Stimulated activated CD4-positive, alpha-beta T cell treated with anti-CD3 and anti-CD28 coated beads, TNF-alpha, amount 100 ng/mL, for 24 hours (primary cell): Measurements from ENCODE around the gene H2BK1.

ENCODE experiments used
- DNase-seq, 3 experiments: peaks; one replicate each; pipeline ENCODE4 v3.0.0-alpha.2; 2020; ENCODE audit warnings: low read depth in 3 of 3

The H2BK1 gene

DNA sequence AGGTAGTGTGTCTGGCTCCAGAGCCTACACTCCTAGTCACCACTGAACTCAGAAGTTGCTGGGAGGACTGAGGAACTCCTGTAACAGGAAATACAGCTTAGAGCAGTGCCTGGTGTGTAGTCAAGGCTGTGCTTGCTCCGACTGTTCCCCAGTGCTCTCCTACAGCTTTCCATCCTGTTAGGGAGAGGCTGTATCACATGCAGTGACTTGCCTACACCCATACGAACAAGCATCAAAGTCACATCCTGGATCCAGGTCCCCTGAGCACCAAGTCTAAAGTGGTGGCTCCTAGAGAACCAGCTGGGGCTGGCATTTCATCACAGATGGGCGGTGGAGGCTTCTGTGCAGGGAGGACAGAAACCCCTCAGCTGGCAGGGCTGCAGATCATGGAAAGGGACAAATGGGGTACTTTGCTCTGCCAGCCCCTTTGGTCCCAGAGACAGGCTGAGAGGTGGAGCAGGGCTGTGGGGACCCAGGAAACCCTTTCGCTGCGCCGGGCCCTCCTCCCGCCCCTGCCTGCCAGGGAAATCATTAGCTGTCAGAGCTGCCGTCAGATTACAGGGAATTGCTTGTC lies 30.9 kb downstream of the H2BK1 start:
- no peak for DNase-seq

DNA sequence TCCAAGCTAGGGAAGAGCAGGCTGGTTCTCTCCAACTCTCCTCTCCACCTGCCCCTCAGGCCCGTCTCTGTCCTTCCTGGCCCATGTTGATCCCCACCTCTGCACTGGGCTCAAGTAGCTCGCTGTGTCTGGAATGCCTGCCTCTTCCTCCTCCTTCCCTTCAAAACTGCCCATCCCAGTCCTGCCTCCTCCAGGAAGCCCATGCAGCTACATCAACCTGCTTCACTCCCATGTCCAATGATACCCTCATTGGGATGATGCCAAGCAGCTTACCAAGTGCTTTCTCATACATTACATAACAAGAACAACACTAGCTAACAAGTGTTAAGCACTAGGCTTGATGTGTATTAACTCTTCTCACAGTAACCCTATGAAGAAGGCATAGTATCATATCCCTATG lies 31.5 kb downstream of the H2BK1 start:
- no peak for DNase-seq

DNA sequence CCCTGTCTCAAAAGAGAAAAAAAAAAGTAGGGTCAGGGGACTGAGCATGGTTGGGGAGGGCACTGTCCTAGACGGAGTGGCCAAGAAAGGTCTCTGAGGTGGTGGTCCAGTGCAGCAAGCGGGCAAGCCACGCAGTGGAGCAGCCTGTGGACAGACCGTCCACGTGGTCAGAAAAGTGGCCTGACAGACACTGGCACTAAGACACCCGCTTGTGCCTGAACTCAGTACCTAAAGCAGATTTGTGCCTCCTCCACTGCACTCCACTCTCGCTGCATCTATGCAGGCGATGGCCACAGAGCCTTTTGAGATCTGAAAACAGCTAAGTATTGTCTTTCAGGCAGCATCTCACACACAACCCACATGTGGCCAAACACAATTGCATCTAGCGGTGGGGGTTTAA lies 32.1 kb downstream of the H2BK1 start:
- no peak for DNase-seq

DNA sequence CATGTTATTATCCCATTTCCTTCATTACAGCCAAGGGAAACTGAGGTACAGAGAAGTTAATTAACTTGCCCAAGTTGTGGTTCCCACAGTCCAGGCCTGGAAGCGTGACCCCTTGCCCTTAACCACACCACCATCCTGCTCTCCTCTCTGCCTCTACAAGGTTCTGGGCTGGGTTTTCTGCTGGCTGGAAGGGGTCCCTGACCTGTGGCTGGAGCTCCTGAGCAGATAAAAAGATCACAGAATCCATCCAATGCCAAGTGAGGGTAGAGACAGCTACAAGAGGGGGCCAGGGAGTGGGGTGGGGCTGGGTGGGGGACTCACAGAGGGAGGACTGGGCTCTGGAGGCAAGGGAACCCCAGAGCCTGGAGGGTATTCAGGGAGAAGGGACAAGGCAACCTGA lies 33.0 kb downstream of the H2BK1 start:
- no peak for DNase-seq

DNA sequence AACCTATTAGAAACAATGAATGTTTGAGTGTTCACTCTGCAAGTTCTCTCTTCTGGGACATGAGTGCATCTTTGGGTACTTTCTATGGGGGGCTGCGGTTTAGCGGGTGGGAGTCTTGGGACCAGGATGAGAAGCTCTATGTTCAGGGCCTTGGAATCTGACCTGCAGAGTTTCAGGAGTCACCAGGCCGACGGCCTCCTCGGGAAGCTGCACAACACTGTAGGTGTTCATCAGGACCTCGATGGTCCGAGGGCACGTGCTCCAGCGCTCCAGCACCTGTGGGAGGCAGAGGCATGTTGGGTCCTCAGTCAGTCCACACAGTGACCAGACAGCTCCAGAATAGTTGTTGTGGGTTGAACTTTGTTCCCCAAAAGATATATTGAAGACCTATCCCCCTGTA lies 33.9 kb downstream of the H2BK1 start:
- DNase-seq = no peak

DNA sequence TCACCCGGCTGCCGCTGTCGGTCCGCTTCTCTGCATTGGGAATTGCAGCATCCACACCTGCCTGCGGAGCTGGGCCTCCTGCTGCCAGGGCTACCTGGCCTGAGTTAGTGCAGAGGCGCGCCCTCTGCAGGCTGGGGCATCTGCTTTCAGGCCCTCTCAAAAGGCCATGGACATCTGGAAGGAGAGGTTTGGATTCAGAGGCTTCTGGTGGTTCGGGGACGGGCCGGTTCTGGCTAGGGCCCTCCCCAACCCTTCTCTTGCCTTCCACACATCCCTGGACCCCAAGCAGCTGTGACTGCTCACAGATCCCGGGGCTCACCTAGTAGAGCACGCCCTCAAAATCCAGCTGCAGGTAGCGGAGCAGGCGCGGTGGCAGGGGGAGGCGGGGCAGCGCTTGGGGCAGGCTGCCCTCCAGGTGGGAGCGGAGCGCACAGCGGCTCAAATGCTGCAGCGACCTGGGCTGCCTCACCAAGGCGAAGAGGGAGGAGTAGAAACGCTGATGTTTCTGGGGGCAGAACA lies 34.4 kb downstream of the H2BK1 start:
- no peak for DNase-seq

DNA sequence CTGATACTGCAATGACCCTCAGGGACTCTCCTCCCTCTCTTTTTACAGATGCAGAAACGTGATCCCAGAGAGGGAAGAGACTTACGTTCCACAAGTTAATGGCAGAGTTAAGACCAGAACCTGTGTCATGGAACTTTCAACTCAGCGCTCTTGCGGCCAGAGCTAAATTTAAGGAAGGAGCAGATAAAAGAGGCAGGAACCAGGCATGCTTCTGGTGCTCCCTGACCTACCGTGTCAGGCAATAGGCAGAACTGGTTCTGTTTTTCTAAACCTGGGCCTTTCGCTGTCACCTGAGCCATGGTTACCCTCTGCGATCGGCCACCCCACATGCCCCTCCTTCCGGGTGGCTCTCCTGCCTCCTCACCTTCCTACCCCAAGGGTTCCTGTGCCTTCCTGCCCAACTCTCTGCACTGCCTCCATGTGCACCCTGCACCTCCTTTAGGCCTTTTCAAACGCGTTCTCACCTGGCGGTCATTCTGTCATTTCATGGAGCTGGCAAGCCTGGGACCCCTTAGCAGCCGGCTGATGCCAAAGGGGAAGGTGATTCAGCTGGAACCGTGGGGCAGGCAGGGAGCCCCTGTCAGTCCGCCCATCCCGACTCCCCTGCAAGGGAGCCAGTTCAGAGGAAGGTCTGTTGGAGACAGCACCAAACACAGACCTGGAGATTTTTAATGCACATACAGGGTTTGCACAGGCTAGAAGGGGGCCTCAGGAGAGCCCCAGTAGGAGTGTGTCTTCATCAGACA lies 35.1 kb downstream of the H2BK1 start:
- DNase-seq = no peak

DNA sequence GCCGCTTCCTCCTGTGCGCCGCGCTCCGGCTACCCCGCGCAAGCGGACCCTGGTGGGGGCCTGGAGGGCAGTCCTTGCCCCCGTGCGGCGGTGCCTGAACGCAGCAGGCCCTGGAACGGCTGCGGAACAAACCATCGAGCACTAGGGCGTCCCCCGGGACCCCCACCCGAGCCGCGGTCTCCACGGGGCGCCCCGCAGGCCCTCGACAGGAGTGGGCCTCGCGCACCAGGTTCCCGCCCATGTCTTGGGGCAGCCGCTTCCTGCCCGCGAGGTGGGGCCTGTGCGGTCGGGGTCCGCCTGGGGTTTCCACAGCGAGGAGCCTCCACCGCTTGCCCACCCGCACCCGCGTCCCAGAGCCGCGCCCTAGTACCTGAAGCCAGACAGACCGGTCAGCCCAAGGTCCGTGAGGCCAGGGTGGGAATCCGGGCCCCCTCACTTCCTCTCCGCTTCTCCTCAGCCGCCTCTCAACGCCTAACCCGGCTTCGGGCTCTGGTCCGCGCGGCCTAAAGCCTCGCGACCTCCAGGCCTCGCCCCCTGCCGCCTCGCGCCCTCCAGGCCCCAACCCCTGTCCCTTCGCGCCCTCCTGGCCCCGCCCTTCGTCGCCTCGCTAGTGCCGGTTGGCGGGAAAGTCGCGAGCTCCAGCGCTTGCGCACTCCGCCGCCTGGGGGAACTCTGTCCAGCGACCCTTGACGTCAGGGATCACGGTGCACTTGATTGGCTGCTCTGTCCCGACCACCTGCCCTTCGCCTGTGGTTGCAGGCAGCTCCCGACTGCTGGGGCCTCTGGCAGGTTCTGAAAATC lies 35.8 kb downstream of the H2BK1 start:
- DNase-seq = peak in 1 of 3 experiments; percentile 35

DNA sequence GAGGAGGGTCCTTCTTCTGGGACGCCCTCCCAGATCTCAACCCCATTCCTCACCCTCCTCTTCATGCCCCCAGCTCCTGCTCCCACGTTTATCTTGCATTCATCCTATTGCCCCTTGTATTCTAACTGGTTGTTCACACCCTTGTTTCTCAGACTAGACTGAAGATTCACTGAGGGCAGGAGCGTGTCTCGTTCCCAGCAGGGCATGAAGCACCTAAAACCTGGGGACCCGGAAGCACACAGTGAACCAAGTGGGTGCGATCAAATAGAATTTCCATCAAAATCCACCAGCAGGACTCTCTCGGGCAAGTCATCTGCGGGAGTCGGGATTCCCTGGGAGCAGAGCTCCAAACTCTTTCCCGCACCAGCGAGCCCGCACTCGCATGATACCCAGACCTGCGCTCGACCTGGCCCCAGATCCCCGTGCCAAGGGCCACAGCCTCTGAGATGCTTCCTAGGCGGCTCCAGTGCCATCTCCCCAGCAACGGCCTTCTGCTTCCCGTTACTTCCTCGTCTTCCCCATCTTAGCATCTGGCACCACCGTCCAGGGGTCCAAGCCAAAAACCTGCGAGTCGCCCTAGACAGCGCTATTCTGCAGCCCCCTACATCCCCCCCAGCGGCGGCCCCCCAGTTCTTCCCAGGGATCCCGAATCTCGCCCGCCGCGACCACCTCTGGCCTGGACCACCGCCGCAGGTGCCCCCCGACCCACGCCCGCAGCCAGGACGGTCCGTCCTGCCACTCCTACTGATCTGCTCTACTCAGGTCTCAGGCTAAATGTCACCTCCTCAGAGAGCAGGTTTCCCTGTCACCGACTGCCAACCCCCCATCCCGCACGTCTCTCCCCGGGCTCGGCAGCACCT lies 36.7 kb downstream of the H2BK1 start:
- DNase-seq = no peak

DNA sequence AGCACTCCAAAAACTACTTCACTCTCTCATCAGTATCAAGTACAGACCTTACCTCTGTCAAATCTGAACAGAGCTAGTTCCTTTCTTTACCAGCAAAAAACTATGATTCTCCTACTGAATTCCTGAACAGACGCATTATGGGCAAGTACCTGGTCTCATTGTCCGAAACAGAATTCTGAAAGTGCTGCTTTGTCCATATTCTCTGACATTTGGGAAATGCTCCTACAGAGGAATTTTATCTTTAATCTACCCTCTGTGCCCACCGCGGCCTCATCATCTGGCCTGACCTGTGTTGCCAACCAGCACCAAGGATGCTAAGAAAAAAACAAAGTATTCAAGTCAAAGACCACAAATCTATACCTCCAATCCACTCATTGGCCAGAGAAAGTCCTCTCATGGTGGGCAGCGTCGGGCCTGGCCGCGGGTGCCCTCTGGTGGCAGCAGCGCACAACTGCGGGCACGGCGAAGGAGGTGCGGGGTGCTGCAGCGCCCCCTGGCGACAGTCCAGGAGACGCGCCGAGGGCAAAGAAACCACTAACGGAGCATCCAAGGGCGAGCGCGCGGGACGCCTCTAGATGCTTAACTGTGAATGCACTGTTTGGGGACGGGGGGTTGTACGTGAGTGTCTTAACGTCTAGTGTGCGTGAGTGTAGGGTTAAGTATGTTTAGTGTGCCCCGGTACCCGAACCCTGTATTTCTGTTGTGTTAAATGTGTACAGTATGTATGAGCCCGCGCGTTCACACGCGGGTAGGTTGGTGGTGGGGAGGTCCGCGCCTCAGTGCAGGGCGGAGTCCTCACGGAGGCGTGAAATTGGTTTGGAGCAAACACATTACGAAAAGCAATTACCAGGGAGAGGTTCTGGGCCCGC lies 37.8 kb downstream of the H2BK1 start:
- DNase-seq = peak; percentile 54 to 71 (median 61)

DNA sequence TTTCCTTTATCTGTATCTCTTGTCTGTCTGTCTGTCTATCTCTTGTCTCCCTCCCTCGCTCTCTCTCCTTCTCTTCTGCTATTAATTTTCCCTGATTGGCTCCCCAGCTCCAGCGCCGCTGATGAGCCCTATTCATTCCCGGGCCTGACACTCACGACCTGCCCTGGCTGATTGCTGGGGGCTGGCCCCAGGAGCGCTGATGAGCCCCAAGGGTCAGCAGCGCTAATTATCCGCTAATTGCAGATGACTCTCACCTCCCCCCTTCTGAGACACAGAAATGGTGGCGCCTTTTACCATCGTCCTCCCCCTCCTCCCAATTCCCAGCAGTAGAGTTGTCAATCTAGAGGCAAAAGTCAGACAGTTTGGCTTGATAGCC lies 41.5 kb downstream of the H2BK1 start:
- DNase-seq = no peak

DNA sequence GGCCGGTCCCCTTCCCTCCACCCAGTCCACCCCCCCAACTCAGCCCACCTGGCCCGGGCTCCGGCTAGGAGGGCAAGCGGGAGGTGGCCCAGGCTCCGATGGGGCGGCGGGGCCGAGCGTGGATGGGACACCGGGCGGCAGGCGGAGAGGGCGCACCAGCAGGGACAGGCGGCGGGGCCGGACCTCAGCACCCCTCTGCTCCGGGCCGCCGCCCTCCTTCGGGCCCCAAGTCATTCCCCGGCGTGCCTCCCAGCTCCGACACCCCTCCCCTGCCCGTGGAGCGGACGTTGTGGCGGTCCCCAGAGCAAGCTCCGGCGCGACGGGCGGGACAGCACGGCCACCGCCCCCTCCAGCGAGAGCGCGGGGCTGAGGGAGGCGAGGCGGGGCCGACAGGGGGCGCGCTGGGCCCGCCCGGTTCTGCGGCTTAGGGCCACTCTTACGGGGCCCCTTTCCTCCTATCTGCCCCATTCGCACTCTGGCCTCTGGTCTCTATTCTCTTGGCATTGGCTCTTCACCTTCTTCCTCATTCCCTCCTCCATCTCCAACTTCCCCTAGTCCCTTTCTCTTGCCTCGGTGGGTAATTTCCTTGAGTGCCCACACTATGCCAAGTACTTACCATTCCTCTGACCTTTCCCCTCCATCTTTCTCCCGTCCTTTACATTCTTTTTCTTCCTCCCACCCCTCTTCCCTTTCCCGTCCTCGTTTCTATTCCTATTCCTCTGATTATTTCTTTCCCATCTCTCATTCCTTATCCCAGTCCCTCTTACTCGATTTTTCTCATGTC lies 42.1 kb downstream of the H2BK1 start:
- DNase-seq = peak in 2 of 3 experiments; percentile 14 to 63

DNA sequence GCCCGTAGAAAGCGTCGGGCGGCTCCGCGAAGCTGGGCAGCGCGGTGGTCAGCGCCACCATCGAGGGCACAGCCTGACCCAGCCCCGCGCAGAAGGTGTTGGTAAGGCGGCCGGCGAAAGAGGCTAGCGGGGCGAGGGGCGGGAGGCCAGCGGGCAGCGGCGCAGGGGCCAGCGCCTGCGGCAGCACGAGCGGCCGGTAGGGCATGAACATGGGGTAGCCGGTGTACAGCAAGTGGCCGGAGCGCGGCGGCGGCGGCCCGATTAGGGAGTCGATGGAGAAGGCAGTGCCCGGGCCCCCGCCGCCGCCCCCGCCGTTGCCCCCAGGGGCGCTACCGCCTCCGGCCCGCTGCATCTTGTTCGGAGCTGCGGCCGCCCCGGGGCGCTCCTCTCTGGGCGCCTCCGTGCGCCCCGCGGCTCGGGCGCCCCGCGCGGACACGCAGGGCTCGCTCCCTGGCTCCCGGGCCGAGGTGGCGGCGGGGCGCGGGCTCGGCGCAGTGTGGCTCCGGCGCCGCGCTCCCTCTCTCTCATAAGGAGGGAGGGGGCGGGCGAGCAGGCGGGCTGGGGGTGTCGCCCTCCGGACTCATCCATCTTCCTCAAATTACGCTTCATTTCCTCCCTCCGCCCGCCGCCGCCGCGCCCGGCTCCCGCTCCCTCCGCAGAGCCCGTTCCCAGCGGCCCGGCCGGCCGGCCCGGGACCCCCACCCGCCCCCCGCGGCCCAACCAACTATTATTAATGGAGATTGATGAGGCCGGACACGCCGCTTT lies 42.9 kb downstream of the H2BK1 start, which contains the start of gene GBX1:
Gene GBX1 (minus strand): TSS at position 498 of the 765 bp plus-strand sequence. CDS start 146 bp downstream, at position 352.
- no peak for DNase-seq

DNA sequence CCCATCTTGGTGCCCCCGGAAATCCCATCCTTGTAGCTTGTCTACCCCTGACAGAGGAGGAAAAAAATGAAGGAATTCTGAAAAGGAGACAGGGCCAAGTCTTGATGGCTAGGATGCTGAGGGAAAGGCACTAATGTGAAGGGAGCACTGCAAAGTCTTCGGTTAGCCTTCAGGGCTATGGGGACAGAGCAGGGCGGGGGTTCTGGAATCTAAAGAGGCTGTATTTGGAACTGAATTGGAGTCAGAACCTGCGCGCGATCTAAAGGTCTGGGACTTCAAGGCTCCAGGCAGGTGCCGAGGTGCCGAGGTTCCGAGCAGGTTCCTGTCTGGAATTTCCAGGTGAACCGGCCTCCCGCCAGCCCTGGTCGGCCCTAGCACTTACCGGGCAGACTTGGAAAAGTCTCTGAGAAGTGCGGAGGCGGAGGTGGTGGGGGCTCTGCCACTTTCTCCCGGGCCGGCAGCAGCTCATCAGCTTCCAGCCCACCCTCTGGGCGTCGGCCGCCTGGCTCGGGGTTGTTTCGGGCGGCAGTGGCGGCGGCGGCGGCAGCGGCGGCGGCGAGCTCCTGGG lies 43.6 kb downstream of the H2BK1 start:
- no peak for DNase-seq

DNA sequence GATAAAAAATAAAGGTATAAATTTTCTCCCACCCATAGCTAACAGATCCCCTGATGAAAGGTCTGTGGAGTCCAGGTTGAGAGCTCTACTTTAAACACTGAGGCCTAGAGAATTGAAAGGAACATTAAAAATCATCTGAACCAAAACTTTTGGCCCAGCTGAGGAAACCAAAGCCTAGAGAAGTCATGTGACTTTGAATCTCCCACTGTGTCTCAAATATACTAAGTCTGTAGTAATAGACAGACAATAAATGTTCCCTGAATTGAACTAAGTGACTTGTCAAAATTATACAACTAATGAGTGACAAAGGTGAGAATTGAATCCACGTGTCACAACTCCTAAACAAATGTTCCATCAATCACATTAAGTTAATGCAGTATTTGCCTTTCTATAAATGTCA lies 48.5 kb downstream of the H2BK1 start:
- no peak for DNase-seq
